Esophagus mucosa (tissue), 1 donor: ENCODE data around the gene SUPT4H1. TPM values are rescaled to one million over a fixed set of nuclear protein-coding genes. Genes with fewer than 3 reads are reported as not detected.

Experiments used
- ATAC-seq: fragments of 200-7000 bp; cut with Tn5 transposase; one replicate; pipeline ENCODE4 v1.9.1; 2020
- total RNA-seq: library from RNA; stranded (reverse); gene quantifications from one replicate; pipeline ENCODE4 v1.2.4, GENCODE V29; 2023
- donor health status: DM: yes; HTN: yes; CAD: no.

Gene SUPT4H1
- total RNA-seq, 1 donor from 2014 or later: 58.3 TPM

DNA sequence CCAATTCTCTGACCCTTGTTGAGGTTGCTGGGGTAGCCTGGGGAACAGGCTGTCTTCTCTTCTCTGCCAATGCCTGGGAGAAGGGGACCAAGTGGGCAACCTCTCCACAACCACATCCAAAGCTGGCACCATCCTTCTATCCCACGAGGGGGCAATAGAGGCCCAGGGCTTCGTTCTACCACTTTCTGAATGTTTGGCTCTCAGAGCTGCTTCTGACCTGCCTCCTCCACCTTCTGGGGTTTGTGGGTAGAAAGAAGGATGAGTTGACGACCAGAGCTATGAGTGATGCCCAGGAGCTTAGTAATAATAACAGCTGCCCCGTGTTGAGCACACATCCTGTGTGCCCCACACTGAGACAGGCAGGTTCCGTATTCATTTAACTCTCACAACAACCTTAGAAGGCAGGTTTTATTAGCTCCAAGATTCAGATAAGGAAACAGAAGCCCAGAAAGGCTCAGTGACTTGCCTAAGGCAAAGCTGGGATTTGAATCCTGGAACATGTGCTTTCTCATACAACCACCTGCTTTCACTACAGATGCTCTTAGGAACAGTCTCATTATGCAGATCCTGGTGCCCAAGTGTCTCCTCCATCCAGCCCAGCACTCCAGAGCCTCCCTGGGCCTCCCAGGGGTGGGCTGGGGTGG is 34.5 kb downstream of the SUPT4H1 start:
- peak; percentile 81 for ATAC-seq

GRCh38 chr17:58316260-58316960 is 35.6 kb downstream of the SUPT4H1 start:
- ATAC-seq: no peak

DNA sequence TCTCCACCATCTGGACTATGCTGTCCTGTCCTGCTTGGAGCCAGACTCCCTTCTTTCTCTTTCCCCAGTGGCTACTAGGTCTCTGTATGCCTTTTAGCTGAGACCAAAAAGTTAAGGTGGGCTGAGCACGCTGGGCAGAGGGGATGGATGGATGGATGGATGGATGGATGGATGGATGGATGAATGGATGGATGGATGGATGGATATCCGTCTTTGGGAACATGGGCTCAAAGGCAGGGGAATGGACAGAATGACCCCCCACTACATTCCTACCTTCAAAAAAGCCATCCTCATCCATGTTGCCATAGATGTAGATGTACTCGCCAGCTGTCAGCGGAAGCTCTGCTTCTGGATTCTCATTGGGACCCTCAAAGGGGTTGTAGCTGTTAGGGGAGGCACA is 36.3 kb downstream of the SUPT4H1 start:
- no peak for ATAC-seq

DNA sequence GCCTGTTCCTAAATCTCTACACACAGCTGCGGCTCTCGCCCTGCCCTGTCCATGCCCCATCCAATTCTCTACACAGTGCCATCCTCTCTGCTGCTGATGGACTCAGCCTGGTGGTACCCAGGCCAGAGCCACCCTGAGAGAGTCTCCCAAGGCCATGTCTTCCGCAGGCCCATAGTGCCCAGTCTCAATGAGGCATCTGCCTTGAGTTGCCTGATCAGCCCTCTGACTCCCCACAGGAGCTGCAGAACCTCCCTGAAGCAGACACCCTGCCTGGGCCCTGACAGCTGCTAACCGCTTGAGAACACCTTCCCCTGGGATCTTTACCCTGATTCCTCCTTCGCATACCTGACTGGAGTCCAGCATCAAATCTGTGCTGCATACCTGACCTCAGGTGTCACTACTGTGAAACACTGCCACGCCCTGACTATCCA is 36.7 kb downstream of the SUPT4H1 start:
- no peak for ATAC-seq

- no peak for ATAC-seq
Measured at GRCh38 chr17:58314706-58315015, 37.3 kb downstream of the SUPT4H1 start.

- ATAC-seq: no peak
Measured at GRCh38 chr17:58313815-58314705, 37.9 kb downstream of the SUPT4H1 start.

- no peak for ATAC-seq
Measured at GRCh38 chr17:58312829-58313228, 39.2 kb downstream of the SUPT4H1 start.

DNA sequence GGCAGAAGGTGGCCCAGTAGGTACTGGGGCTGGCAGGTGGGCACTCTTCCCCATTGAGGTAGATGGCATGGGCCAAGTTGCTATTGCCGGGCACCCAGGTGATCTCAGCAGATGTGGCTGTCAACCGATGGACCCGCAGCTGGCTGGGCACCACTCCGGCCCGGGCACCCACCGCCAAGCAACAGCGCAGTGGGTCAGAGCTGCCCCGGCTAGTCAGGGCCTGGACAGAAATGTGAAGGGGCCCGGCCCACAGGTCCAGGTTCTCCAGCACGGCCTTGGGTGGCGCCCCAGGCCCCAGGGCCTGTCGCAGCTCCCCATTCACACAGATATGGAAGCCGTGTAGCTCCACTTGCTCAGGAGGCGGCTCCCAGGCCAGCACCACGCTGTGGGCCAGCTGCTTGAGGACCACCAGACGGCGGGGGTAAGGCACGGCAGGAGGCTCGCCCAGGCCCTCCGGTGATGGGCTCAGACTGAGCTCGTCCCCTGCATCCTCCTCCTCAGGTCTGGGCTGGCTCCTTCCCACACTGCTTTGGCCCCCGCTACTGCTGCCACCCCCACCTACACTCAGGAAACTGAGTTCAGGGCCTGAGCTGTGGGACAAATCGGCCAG is 39.9 kb downstream of the SUPT4H1 start:
- peak; percentile 5 for ATAC-seq

GRCh38 chr17:58311429-58311894 is 40.5 kb downstream of the SUPT4H1 start:
- ATAC-seq: no peak

DNA sequence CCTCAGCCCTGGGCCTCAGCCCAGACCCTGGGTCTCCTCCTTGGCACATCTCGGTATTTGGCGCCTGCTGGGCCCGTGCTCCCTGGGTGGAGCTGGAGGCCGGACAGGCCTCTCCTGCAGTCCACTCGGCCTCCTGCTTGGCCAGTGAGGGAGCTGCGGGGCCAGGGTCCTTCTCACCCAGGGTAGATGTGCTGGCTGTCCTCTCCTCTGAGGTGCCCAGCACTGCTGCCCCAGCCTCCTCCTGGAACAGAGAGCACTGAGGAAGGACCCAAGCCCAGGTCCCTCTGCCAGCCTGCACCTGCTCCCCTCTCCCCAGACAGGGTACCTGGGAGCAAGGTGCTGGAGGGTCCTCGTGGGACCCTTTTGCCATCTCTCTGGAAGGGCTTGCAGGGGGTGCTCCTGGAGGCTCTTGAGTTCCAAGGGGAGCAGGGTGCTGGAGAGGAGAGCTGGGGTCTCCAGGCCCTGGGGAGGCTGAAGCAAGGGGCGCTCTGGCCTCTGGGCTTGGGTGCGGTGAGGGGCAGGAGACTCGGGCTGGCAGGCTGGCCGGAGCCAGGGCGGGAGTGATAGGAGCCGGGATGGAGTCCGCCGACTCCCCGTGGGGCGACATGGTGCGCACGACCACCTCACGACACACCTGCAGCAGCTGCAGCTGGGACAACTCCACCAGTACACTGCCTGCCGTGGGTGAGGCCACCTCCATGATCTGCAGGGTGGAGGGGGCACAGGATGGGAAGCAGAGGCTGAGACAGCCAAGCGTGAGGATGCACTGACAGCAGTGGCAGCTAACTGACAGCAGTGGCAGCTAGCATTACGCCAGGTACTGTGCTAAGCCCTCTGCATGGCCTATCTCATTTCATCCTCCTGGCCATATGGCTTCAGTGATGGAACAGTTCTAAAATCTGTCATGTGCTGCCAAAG is 41.2 kb downstream of the SUPT4H1 start:
- no peak for ATAC-seq

DNA sequence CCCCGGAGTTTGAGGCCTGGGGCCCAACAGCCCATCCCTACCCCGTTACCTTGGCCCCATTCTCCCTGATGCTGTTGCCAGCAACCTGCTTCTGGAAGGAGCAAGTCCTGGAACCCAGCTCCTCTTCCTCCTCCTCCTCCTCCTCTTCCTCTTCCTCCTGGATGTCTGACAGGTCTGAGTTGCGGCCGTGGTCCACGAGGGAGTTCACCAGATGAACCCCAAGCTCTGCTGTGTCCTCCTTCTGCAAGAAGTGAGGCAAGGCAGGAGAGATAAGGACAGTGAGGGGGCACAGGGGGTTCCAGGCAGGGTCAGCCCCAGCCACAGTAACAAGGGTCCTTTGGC is 42.1 kb downstream of the SUPT4H1 start:
- no peak for ATAC-seq

DNA sequence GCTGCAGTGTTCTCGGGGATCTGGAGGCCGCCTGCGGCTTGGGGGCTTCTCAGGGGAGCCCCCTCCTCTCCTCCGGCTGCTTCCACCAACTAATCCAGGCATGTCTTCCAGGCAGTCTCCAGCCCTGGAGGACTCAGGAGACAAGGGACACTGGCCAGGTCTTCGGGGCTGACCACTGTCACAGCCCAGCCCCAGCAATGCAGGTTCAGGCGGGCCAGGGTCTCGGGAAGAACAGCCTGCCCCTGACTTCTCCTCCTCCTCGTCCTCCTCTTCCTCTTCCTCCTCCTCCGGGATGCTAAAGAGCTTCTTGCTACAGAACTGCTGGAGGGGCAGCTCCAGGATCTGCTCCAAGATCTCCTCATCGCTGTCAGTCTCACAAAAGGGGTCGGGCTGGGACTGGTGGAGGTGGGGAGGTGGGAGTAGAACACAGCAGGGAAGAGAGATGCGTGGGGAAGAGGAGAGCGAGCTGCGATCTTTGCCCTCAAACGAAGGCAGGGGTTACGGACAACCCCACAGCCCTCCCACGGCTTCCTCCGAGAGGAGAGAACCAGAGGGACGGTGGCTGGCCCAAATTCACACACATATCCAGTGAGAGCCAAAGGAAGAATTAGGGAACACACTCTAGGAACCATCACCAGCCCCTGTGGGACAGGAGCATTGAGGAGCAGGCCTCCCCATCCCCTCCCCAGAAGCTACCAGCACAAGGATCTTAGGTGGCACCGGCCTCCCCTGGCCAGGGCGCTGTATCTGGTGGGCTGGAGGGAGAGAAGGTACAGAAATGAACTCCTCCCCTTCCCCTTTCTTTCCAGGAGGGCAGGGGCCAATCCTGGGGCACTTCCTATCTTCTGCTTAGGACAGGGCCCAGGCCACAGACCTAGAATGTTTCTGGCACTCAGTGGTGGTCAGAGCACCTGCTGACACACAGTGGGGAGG is 42.8 kb downstream of the SUPT4H1 start:
- no peak for ATAC-seq

DNA sequence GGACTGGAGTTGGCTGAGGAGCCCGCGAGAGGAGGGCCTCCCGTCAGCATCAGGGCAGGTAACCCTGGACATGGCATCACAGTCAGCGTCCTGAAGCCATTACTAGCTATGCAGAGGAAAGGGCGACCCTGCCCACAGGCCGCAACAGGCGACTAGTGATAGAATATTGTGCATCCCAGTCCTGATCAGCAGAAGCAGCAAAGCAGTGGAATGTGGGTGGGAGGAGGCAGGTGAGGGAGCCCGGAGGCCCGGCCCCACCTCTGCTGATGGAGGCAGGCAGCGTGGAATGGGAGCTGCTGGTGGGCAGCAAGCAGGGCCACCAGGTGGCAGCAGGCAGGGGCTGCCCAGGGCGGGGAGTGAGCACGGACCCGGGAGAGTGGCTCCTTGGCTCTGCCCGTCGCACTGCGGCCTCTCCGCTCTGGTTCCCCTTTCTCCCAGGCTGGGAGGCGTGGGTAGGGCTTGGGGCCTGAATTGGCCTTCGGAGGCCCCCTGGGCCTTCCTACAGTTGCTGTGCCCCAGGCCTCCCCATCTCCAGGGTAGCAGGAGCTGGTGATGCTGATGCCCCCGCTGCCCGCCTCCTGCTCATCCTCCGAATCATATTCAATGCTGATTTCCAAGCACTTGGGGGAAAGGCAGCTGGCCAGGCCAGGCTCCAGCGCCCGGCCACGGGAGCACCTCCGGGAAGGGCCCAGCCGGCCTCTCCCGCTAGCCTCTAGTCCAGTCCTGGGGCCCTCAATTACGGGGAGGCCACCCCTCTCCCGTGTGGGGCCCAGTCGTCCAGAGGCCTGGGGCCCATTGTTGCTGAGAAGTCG is 43.6 kb downstream of the SUPT4H1 start:
- ATAC-seq: no peak

DNA sequence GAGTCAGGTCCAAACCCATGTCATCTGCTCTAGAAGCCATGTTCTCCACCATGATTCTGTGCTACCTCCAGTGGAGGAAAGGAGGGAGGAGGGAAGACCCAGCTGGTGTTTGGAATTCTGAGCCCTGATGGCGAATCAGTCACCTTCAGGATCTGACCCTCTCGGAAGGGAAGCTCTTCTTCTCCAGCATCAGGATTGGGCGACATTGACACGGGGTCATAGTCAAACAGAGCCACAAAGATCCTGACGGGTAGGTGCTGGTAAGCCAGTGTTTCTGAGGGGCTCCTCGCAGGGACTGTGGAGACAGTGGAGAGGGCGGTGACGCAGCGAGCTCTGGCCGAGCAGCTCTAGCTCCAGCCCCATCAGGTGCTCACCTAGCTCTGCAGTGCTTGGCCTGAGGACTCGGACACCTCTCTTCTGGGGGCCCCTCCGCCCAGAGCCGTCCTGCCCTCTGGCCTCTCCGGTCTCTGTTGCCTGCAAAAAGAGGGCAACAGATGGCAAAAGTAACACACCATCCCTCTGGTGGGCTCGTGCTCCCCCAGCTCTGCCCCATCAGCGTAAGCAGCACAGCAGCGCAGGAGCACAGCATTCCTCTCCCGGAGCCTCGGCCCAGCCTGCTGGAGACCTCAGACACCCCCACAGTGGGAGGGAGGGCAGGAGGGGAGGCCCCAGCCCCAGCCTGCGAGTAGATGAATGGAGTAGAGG is 44.4 kb downstream of the SUPT4H1 start:
- ATAC-seq: no peak

DNA sequence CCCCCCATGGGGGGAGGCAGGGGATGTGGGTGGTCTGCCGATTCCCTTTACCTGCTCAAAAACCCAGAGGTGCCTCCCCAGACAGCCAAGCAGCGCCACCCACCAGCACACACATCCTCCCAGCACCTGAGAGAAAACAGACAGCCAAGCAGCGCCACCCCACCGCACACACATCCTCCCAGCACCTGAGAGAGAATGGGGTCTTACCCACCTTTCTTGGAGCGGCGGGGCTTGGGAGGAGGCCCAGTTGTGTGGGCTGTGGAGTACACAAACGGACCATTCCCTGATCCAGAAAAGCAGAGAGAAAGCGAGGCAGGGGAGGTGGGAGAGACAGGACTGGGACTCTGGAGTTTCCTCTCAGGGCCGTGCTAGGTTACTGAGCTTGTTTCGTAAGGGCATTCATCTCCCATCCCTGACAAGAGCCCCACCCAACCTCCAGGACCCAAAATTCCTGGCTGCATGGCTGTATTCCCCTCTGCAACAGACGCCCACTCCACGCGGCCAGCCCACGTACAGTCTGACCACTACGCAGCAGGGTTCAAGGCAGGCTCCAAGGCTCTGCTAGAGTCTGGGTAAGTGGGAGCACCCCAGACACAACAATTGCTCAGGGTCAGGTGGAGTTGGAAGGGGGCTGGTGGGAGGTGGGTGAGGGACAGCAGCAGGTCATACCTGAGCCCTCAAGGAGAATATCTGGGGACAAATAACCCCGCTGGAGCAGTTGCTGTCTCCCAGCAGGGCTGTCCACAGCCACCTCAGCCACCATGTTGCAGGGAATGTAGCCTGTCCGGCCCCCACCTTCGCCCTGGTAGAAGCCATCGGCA is 45.7 kb downstream of the SUPT4H1 start:
- ATAC-seq: no peak

DNA sequence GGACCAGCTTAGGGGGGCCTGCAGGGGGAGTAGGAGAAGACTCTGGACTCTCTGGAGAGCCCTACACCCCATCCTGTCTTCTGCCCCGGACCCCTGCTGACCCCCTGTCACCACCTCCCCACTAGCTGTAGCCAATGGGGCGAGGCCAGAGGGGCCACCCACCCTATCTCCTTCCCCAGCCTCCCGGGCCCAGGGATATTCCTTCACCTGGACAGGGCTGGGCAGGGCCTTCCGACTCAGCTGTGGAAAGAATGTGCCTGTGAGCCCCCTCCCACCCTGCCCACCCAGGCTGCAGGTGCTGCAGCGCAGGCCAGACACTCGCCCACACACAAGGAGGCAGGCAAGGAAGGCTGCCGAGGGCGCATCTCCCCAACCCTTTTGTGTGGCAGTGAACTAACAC is 46.4 kb downstream of the SUPT4H1 start:
- ATAC-seq: no peak

GRCh38 chr17:58304750-58305486 is 47.1 kb downstream of the SUPT4H1 start:
- no peak for ATAC-seq
